Breast epithelium (tissue), 3 donors: ENCODE results near the gene STARD3NL.

Experiments
- POLR2A ChIP-seq: fragments of 450-650 bp; IDR thresholded peaks from one replicate; pipeline ENCODE4 v1.6.1; 2016; ENCODE audit warnings: antibody characterized with exemption, mild to moderate bottlenecking, moderate library complexity
- TF ChIP-seq, protein P1 (sequence below), 3 donors: fragments of 450-650 bp; IDR thresholded peaks; one replicate each; pipeline ENCODE4 v1.5.1; 2016 to 2017; ENCODE audit warnings: antibody characterized with exemption in 3 of 3, mild to moderate bottlenecking in 3 of 3, moderate library complexity in 3 of 3

DNA sequence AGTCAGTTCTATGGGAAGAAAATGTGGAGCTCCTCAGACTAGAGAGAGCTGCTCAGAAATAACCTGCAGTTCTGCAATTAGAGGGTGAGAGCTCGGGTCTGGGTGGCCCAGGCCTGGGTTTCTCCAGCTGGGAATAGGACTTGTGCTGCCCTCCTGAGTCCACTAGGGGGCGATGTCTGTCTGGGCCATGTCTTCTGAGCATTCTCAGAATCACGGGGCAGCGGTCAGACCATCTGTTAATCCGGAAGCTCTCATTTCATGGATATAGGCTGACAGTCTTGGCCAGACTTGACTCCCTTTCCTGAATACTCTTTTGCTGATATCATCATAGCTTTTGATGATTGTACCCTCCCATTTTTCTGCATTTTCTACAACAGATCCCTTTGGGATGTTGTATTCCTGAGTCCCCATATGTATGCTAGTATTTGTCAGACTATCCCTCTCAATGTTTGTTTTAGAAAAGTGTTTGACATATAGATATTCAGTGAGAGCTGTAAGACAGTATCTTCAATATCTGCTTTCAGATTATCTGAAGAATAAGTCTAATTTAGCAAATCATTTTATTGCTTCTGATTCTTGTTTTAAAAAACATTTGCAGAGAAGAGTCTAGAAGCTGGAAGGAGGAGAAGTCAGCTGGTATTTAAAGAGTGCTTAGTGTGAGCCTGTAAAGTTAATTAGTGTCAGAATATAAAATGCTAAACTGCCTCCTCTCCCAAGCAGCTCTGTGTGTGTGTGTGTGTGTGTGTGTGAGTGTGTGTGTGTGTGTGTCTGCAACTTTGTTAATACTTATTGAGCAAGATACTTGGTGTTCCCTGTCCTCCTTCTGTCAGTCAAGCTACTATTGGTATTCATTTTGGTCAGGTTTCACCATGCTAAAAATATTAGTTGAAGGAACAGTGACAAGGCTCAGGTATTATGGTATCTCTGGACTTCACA is 38.0 kb downstream of the STARD3NL start:
- TF ChIP-seq, protein P1, sequence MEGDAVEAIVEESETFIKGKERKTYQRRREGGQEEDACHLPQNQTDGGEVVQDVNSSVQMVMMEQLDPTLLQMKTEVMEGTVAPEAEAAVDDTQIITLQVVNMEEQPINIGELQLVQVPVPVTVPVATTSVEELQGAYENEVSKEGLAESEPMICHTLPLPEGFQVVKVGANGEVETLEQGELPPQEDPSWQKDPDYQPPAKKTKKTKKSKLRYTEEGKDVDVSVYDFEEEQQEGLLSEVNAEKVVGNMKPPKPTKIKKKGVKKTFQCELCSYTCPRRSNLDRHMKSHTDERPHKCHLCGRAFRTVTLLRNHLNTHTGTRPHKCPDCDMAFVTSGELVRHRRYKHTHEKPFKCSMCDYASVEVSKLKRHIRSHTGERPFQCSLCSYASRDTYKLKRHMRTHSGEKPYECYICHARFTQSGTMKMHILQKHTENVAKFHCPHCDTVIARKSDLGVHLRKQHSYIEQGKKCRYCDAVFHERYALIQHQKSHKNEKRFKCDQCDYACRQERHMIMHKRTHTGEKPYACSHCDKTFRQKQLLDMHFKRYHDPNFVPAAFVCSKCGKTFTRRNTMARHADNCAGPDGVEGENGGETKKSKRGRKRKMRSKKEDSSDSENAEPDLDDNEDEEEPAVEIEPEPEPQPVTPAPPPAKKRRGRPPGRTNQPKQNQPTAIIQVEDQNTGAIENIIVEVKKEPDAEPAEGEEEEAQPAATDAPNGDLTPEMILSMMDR (IDR thresholded peaks at IDR 0.05) = peak; percentile 54 to 76 (median 62)
- no peak for TF ChIP-seq POLR2A
